HG03135 (cell line): ENCODE results near the gene POFUT2.

Experiments used
- ATAC-seq: cut with Tn5 transposase; IDR thresholded peaks from one replicate; pipeline ENCODE4 v1.9.1; 2021; ENCODE audit warnings: mild to moderate bottlenecking, moderate library complexity; ENCODE audit not compliant: unreplicated experiment

POFUT2 gene

DNA sequence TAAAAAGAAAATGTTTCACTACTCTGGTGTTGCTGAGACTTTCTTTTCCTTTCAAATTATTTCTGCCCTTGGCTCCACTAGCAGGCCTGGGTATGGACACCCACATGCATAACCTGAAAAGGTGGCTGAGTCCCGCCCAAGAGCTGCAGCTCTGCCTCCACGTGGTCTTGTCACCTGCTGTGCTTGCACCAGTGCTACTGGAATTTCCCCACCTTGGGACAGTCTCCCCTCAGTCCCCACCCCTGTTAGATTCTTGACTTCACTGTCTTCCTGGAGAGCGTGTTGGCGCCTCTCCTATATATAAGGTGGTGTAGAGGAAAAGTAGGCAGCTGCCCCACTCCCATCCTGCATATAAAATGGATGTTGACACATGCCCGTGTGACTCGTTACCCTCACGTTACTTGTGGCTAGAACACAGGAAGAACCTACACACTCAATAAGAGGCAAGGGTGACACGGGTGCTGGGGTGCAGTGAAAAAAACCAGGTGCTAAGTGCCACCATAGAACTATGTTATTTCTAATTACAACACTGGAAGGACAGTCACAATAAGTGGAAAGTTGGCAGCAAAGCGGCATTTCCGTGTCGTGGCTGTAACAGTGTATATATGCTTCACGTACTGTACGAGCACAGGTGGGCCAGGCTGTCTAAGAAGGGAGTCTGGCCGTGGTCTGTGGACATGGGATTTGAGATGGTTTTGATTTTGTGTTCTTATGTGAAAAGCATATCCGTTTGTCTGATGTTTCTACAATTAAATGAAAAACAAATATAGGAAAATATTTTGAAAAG is 61.0 kb downstream of the POFUT2 start:
- no peak for ATAC-seq

DNA sequence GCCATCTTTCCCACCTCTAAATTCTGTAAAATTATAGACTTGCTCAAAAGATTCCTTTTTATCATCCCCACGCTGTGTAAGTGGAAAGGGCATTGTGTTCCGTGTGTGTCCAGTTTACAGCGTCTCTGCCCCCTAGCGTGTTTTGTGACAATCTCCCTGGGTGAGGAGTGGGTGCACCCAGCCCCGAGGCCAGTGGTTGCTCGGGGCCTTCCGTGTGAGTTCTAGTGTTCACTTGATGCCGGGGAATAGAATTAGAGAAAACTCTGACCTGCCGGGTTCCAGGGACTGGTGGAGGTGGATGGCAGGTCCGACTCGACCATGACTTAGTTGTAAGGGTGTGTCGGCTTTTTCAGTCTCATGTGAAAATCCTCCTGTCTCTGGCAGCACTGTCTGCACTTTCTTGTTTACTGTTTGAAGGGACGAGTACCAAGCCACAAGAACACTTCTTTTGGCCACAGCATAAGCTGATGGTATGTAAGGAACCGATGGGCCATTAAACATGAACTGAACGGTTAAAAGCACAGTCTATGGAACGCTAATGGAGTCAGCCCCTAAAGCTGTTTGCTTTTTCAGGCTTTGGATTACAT is 61.9 kb downstream of the POFUT2 start:
- ATAC-seq: no peak

GRCh38 chr21:45225041-45225740 is 62.5 kb downstream of the POFUT2 start:
- no peak for ATAC-seq

- ATAC-seq: no peak
These were observed 63.3 kb downstream of the POFUT2 start for GRCh38 chr21:45224189-45224938.

- no peak for ATAC-seq
These were observed 64.2 kb downstream of the POFUT2 start for GRCh38 chr21:45223236-45224185.

GRCh38 chr21:45222001-45222400 is 65.7 kb downstream of the POFUT2 start:
- ATAC-seq: no peak

DNA sequence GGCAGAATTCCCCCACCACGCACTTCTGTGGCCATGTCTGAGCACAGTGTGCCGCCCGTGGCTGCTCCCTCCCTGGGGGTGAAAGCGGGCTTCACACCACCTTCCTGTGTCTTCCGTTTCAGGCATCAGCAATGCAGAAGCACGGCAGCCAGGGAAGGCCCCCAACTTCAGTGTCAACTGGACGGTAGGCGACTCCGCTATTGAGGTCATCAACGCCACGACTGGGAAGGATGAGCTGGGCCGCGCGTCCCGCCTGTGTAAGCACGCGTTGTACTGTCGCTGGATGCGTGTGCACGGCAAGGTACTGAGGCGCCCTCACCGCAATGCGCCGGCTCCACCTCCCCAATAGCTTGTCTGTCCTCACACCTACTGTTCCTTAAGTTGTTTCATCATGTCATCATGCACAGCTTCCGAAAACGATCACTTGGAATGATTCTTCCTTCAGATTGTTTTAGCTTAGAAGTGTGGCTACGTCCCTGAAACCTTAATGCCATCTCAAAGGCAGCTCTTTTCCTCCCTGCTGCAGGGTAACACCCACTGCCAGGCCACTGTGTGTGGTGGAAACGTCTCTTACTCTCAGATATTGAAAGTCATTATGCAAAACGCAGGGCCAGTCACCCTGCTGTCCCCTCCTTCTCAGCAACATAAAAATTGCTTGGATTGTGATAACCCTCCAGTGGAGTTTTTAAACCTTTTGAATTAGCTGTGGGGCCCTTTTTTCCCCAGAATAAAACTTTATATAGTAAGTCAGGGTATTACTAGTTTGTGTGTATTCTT is 66.8 kb downstream of the POFUT2 start:
- ATAC-seq: no peak

- no peak for ATAC-seq
These were observed 67.6 kb downstream of the POFUT2 start for GRCh38 chr21:45220071-45220481.

GRCh38 chr21:45219517-45219916 is 68.2 kb downstream of the POFUT2 start:
- no peak for ATAC-seq

DNA sequence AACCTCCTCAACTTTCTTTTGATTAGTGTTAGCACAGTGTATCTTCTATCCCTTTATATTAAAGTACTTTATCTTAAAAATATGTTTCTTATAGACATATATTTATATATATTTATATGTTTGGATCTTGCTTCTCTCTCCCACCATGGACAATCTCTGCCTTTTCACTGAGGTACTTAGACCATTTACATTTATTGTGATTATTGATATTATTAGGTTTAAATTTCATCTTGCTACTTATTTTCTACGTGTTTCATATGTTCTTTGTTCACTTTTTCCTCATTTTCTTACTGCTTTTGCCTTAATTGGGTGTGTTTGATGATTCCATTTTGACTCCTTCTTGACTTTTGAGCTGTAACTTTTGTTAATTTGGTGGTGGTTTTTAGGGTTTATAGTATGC is 70.7 kb downstream of the POFUT2 start:
- ATAC-seq: no peak

DNA sequence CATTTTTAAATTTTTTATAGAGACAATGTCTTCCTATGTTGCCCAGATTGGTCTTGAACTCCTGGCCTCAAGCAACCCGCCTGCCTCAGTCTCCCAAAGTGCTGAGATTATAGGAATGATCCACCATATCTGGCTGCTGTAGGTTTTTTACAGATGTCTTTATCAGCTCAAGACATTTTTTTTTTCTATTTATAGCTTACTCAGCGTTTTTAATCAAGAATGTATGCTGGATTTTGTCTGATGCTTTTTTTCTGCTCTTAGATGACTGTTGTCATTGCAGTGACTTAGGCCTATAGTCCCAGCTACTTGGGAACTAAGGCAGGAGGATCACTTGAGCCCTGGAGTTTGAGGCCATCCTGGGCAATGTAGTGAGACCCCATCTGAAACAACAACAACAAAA is 72.5 kb downstream of the POFUT2 start:
- no peak for ATAC-seq
